NCI-H128 (cell line): ENCODE measurements around the gene KSR2.
"Not testable (repeated sequence)": the region's sequence is repeated elsewhere in the genome, so short reads cannot be mapped to it uniquely, and the experiment has no call there.

ENCODE experiments used
- DNase-seq: peaks from one replicate; lab custom pipeline; 2025; ENCODE audit not compliant: unreplicated experiment; lab: John Stamatoyannopoulos, UW

Gene KSR2

GRCh38 chr12:117968826-117969659, at the start of gene KSR2:
KSR2 (minus strand) TSS chr12:117968990; CDS start chr12:117968255, 735 bp downstream.
- peak; percentile 97 for DNase-seq

GRCh38 chr12:118017926-118018325, 49.1 kb upstream of the KSR2 start:
- DNase-seq: no peak

- peak; percentile 99 for DNase-seq
These were observed 47.9 kb upstream of the KSR2 start, which contains the start of gene RFC5 for GRCh38 chr12:118016424-118017264. RFC5 (plus strand) TSS chr12:118016703; CDS start chr12:118016828, 125 bp downstream.

- DNase-seq: no peak
These were observed 47.2 kb upstream of the KSR2 start for GRCh38 chr12:118015944-118016343.

GRCh38 chr12:118015306-118015705, 46.5 kb upstream of the KSR2 start:
- DNase-seq: no peak

- no peak for DNase-seq
These were observed 44.5 kb upstream of the KSR2 start for GRCh38 chr12:118013283-118013682.

- no peak for DNase-seq
These were observed 43.2 kb upstream of the KSR2 start for GRCh38 chr12:118011961-118012360.

GRCh38 chr12:118011377-118011776, 42.6 kb upstream of the KSR2 start:
- no peak for DNase-seq

- no peak for DNase-seq
These were observed 42.1 kb upstream of the KSR2 start for GRCh38 chr12:118010903-118011302.

- DNase-seq: not testable (repeated sequence)
These were observed 31.0 kb upstream of the KSR2 start for GRCh38 chr12:117999806-118000205.

GRCh38 chr12:117998719-117999118, 29.9 kb upstream of the KSR2 start:
- DNase-seq: no peak

GRCh38 chr12:117994551-117995438, 26.0 kb upstream of the KSR2 start:
- DNase-seq: no peak

GRCh38 chr12:117986705-117987469, 18.1 kb upstream of the KSR2 start:
- DNase-seq: no peak

- DNase-seq: no peak
These were observed 16.4 kb upstream of the KSR2 start for GRCh38 chr12:117985182-117985581.

GRCh38 chr12:117981267-117981666, 12.5 kb upstream of the KSR2 start:
- no peak for DNase-seq

GRCh38 chr12:117980616-117981015, 11.8 kb upstream of the KSR2 start:
- no peak for DNase-seq

- DNase-seq: no peak
These were observed 8.6 kb upstream of the KSR2 start for GRCh38 chr12:117977373-117977772.

GRCh38 chr12:117975006-117975405, 6.2 kb upstream of the KSR2 start:
- no peak for DNase-seq

GRCh38 chr12:117972301-117972700, 3.5 kb upstream of the KSR2 start:
- DNase-seq: no peak

- no peak for DNase-seq
These were observed 1.5 kb upstream of the KSR2 start for GRCh38 chr12:117970334-117970733.
